SIG-M5 treated with dmso at 0.1 percent for 504 hours (cell line): ENCODE results near the gene PITX3.

Experiments
- DNase-seq: peaks from one replicate; lab custom pipeline; 2025; ENCODE audit not compliant: unreplicated experiment; lab: John Stamatoyannopoulos, UW

The PITX3 gene

GRCh38 chr10:102185811-102186527, 55.3 kb downstream of the PITX3 start:
- DNase-seq: no peak

GRCh38 chr10:102185272-102185671, 56.0 kb downstream of the PITX3 start:
- no peak for DNase-seq

GRCh38 chr10:102184606-102185005, 56.7 kb downstream of the PITX3 start:
- DNase-seq: no peak
